ENCODE data around the gene RNF17.

DNA sequence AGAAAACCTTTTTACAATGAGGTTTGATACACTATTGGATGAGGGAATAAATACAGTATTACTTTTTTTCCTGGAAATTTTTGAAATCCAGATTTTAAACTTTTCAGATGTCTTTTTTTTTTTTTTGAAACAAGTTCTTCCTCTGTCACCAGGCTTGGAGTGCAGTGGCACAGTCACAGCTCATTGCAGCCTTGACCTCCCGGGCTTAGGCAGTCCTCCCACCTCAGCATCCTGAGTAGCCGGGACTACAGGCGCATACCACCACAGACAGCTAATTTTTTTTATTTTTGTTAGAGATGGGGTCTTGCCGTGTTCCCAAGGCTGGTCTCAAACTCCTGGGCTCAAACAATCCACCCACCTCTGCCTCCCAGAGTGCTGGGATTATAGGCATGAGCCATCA lies 96.8 kb downstream of the RNF17 start:
- TF ChIP-seq, protein P1, sequence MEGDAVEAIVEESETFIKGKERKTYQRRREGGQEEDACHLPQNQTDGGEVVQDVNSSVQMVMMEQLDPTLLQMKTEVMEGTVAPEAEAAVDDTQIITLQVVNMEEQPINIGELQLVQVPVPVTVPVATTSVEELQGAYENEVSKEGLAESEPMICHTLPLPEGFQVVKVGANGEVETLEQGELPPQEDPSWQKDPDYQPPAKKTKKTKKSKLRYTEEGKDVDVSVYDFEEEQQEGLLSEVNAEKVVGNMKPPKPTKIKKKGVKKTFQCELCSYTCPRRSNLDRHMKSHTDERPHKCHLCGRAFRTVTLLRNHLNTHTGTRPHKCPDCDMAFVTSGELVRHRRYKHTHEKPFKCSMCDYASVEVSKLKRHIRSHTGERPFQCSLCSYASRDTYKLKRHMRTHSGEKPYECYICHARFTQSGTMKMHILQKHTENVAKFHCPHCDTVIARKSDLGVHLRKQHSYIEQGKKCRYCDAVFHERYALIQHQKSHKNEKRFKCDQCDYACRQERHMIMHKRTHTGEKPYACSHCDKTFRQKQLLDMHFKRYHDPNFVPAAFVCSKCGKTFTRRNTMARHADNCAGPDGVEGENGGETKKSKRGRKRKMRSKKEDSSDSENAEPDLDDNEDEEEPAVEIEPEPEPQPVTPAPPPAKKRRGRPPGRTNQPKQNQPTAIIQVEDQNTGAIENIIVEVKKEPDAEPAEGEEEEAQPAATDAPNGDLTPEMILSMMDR (IDR thresholded peaks at IDR 0.05): no peak
- TF ChIP-seq ZFX (IDR thresholded peaks at IDR 0.05; ENCODE audit: borderline replicate concordance): no peak
